COLO668 (cell line): Measurements from ENCODE around the gene FXYD7.
"Not testable (repeated sequence)": the region's sequence is repeated elsewhere in the genome, so short reads cannot be mapped to it uniquely, and the experiment has no call there.

Experiments
- DNase-seq: peaks from one replicate; lab custom pipeline; 2025; ENCODE audit not compliant: unreplicated experiment; lab: John Stamatoyannopoulos, UW

Gene FXYD7, protein sequence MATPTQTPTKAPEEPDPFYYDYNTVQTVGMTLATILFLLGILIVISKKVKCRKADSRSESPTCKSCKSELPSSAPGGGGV

DNA sequence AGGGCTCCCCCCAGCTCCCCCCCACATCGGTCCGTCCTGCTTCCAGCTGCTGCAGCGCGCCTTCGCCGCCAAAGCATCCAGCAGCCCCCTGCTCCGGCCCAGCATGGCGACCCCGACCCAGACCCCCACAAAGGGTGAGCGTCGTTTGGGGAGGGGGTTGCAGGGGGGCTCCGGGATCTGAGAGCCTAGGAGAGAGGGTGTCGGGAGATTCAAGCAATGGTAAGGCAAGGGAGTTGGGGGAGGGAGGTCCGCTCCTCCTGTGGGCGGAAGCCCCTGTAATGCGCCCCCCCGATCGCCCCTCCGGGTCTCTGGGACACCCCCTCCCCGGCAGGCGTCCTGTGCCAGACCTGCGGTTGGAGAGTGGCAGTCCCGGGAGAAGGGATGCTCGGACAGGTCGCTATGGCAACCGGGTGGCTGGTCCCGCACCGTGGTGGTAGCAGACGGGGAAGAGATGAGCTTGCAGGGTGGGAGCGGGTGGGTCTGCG lies at the start of gene FXYD7:
Gene FXYD7, plus strand, starts transcription at position 25 of the 485 bp plus-strand sequence. Its CDS starts 79 bp downstream, at position 104.
- peak; percentile 3 for DNase-seq

DNA sequence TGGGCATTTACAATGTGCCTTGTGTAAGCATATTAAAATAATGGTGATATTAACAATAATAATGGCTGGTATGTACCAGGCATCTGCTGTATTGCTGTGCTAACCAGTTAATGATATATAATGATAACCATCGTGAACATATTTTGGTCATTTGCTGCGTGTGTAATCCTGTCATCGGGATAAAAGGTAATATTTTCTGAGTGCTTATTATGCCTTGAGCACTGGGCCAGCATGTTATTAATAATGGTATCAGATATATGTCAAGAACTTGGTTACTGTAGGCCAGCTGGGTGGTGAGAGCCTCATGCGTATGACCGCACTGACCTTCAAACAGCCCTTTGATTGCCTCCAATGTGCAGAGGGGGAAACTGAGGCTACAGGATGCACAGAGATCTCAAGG lies 49.6 kb upstream of the FXYD7 start:
- DNase-seq = no peak

- DNase-seq = no peak
Measured at GRCh38 chr19:35093941-35094647, 49.0 kb upstream of the FXYD7 start.

- DNase-seq = no peak
Measured at GRCh38 chr19:35094656-35095055, 48.4 kb upstream of the FXYD7 start.

DNA sequence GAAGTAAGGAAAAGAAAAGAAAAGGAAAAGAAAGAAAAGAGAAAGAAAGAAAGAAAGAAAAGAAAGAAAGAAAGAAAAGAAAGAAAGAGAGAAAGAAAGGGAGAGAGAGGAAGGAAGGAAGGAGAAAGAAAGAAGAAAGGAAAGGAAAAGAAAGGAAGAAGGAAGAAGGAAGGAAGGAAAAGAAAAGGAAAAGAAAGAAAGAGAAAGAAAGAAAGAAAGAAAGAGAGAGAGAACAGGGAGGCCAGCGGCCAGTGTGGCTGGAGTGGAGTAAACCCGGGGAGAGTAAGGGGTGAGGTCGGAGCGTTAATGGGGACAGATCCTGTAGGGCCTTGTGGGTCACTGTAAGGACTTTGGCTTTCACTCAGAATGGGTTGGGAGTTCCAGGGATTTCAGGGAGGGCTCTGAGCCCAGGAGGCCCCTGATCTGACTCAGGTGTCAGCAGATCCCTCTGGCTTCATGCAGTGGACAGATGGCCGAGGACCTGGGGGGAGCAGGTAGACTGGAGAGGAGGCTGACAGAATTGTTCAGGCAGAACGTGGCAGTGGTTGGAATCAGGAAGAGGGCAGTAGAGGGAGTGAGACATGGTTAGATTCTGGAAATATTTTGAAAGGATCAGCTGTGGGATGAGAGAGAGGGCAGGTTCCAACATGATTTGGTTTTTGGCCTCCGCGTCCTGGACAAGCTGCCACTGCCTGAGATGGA lies 47.2 kb upstream of the FXYD7 start:
- no peak for DNase-seq

DNA sequence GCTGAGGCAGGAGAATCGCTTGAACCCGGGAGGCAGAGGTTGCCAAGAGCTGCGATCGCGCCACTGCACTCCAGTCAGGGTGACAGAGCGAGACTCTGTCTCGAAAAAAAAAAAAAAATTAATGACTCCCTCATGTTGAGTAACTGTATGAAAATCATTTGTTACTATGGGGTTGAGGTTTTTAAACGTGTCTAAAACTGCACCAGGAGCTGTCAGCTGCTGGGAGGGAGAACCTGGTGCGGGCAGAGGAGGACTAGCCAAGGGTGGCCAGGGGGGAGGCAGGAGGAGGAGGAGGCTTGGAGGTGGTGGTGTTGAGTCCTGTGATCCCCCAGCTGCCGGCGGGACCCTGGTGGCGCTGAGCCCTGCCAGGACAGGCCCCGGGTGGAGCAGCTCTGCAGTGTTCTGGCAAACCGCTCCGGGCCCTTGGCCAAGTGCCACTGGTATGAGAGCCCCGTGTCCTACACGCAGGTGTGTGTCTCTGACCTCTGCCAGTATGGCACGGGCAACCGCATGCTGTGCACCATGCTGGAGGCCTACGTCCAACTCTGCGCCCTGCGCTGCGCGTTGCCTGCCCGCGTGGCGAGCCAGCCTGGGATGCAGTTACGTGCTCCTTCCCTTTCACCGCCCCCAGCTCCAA lies 44.5 kb upstream of the FXYD7 start:
- DNase-seq = peak; percentile 4

GRCh38 chr19:35099155-35099896 lies 43.7 kb upstream of the FXYD7 start:
- no peak for DNase-seq

GRCh38 chr19:35099897-35100275 lies 43.2 kb upstream of the FXYD7 start:
- no peak for DNase-seq

DNA sequence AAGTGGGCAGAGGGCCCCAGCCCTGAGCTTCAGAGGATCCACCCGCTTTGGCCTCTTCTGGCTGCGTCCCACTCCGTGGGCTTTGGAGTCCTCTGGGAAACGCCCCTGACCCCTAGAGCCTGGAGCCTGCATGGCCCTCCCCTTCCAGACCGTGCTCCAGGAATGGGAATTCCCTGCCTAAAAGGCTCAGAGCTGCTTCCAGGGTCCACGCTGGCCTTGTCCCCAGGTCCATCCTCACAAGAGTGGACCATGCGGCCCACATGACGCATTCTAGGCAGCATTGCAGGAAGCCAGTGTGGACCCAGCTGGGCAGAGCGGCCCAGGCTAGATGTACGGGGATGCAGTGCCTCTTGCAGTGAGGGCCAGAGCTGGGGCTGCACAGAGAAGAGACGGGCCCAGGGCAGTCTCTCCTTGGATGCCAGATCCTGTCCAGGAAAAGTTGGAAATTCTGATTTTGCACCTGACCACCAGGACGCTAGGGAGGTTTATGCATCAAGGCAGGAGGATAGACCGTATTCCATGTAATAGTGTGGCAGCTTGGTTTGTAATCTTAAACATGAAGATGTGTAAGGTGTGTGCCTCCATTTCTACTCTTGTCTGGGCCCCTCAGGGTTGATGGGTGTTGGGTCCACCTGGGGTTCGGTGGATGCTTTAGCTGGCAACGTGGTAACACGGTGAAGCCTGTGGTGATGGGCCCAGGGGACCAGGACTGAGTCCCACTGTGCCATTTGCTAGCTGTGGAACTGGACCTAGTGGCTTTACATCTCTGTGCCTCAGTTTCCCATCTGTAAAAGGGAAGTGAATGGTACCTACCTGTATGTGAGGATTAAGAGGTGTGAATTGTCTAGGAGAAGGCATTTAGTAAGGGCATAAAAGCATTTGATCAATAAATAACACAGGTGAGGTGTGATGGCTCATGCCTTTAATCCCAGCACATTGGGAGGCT lies 42.2 kb upstream of the FXYD7 start:
- DNase-seq = no peak

- DNase-seq = not testable (repeated sequence)
Measured at GRCh38 chr19:35101949-35102348, 41.1 kb upstream of the FXYD7 start.

GRCh38 chr19:35103614-35104013 lies 39.4 kb upstream of the FXYD7 start:
- DNase-seq = not testable (repeated sequence)

DNA sequence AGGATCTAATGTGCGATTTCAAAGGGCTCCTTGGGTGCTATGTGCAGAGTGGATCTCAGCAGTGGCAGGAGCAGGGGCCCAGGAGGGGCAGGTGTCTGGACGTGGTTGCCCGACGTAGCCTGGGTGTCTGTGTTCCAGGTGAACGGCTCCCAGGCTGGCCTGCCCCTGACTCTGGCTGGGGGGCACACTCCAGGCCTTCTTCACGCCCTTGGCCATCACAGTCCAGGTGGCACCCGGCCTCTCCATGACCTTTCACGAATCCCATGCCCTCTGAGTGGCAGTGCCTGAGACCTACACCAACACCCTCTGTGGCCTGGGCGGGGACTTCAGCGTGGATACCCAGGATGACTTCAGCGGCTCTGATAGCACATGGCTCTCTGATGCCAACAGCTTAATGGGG lies 38.7 kb upstream of the FXYD7 start:
- no peak for DNase-seq

GRCh38 chr19:35105047-35105410 lies 38.0 kb upstream of the FXYD7 start:
- DNase-seq = no peak

GRCh38 chr19:35105411-35106290 lies 37.4 kb upstream of the FXYD7 start:
- no peak for DNase-seq

DNA sequence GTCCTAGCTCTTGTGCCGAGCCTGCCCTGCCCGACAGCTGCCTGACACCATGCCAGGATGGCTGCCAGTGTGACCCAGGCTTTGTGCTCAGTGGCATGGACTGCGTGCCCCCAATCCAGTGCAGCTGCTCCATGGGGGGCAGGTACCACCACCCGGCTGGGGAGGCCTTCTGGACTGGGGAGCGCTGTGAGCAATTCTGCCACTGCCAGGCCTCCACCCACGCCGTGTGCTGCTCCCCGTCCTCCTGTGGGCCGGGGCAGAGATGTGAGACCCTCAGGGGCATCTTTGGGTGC lies 36.8 kb upstream of the FXYD7 start:
- no peak for DNase-seq

GRCh38 chr19:35106898-35107541 lies 36.0 kb upstream of the FXYD7 start:
- DNase-seq = no peak

DNA sequence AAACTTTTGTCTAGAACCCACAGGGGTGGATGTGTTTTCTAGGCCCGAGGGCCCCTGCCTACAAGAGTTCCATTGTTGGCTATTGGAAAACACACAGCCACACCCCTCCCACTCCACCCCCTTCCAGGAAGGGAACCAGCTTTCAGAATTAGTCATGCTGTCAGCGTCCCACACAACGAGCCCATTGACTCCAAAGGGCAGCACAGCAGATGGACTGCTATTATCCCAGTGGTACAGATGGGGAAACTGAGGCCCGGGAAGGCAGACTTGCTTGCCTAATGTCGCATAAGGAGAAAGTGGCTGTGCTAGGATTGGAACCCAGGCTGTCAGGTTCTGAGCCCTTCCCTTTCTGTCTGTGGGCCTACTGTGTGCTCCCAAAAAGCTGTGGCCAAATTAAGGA lies 35.5 kb upstream of the FXYD7 start:
- no peak for DNase-seq

GRCh38 chr19:35108730-35109129 lies 34.3 kb upstream of the FXYD7 start:
- no peak for DNase-seq
